ENCODE data around the gene WNK2.

- TF ChIP-seq, protein P1, sequence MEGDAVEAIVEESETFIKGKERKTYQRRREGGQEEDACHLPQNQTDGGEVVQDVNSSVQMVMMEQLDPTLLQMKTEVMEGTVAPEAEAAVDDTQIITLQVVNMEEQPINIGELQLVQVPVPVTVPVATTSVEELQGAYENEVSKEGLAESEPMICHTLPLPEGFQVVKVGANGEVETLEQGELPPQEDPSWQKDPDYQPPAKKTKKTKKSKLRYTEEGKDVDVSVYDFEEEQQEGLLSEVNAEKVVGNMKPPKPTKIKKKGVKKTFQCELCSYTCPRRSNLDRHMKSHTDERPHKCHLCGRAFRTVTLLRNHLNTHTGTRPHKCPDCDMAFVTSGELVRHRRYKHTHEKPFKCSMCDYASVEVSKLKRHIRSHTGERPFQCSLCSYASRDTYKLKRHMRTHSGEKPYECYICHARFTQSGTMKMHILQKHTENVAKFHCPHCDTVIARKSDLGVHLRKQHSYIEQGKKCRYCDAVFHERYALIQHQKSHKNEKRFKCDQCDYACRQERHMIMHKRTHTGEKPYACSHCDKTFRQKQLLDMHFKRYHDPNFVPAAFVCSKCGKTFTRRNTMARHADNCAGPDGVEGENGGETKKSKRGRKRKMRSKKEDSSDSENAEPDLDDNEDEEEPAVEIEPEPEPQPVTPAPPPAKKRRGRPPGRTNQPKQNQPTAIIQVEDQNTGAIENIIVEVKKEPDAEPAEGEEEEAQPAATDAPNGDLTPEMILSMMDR (IDR thresholded peaks at IDR 0.05), result no peak
- no peak for TF ChIP-seq POLR2A (IDR thresholded peaks at IDR 0.05)
Measured at GRCh38 chr9:93254806-93255493, 71.0 kb downstream of the WNK2 start.
